Measurements from ENCODE around the gene TMEM18.
"Not testable (repeated sequence)": the region's sequence is repeated elsewhere in the genome, so short reads cannot be mapped to it uniquely, and the experiment has no call there.

The TMEM18 gene

GRCh38 chr2:694906-695510 is 17.8 kb upstream of the TMEM18 start:
- no peak overlapping the region for H3K27ac ChIP-seq
- DNase-seq (ENCODE audit: low read depth, low spot score) = no peak

GRCh38 chr2:694174-694573 is 17.0 kb upstream of the TMEM18 start:
- DNase-seq (ENCODE audit: low read depth, low spot score) = no peak
- H3K27ac ChIP-seq = no peak overlapping the region

DNA sequence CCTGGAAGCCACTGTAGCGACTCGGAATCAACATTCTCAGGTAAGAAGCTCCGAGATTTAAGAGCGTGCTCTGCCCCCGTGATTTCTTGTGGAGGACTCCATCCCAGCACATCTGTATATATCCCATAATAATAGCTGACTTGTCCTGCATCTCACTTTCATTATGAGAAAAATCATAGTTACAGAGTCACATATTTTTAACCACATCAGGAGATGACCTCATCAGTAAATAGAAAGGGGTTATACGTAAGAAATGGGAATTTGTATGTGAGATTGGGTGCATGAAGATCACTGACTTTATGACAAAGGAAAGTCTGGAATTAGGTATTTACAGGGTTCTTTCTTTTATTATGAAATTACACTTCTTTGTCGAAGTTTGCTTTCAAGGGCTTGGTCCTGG is 16.4 kb upstream of the TMEM18 start:
- DNase-seq (ENCODE audit: low read depth, low spot score) = no peak
- no peak overlapping the region for H3K27ac ChIP-seq

GRCh38 chr2:692767-693166 is 15.6 kb upstream of the TMEM18 start:
- no peak overlapping the region for H3K27ac ChIP-seq

GRCh38 chr2:691821-692761 is 14.9 kb upstream of the TMEM18 start:
- no peak overlapping the region for H3K27ac ChIP-seq
- DNase-seq (ENCODE audit: low read depth, low spot score) = no peak

More at GRCh38 chr2:692767-693166, 15.6 kb upstream of the TMEM18 start:
- no peak for DNase-seq (ENCODE audit: low read depth, low spot score)

GRCh38 chr2:690799-691198 is 13.6 kb upstream of the TMEM18 start:
- H3K27ac ChIP-seq = no peak overlapping the region
- DNase-seq (ENCODE audit: low read depth, low spot score) = no peak

DNA sequence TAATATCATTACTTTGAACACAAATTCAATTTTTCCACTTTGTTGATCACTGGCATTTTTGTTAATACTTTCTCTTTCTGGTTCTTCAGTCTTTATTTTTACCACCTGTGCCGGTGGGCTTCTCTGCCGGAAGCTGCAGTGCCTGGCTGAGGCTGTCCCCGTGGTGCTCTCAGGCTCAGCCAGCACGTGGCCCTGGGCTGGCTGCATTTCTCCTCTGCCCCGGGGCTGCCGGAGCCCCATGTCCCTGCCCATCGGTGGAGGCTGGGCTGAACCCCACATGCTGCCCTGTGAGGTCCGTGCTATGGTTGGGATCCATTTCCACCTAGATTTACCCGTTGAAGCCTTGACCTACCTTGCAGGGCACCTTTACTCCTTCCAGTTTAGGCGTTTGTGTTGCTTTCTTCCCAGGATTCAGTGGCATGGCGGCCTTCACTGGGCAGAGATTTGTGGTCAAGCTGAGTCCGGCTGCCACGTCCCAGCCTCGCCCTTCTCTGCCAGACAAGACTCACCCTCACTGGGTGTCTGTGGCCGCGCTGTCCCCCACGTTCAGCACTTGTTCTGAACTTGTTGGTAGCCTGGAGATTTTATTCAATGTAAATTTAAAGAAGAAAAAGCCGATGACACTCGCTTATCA is 12.8 kb upstream of the TMEM18 start:
- no peak for DNase-seq (ENCODE audit: low read depth, low spot score)
- H3K27ac ChIP-seq = no peak overlapping the region

DNA sequence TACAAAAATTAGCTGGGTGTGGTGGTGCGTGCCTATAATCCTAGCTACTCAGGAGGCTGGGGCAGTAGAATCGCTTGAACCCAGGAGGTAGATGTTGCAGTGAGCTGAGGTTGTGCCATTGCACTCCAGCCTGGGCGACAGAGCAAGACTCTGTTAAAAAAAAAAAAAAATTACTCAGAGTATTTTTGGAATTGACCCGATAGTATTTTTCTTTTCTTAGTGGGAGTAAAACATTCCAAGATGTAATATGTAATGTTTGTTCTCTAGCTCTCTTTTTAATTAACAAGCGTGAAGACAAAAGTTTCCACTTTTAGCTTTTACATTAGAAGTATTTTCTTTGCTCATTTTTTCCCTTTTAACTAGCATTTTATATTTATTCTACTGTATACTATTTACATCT is 12.0 kb upstream of the TMEM18 start:
- DNase-seq (ENCODE audit: low read depth, low spot score) = no peak
- no peak overlapping the region for H3K27ac ChIP-seq

DNA sequence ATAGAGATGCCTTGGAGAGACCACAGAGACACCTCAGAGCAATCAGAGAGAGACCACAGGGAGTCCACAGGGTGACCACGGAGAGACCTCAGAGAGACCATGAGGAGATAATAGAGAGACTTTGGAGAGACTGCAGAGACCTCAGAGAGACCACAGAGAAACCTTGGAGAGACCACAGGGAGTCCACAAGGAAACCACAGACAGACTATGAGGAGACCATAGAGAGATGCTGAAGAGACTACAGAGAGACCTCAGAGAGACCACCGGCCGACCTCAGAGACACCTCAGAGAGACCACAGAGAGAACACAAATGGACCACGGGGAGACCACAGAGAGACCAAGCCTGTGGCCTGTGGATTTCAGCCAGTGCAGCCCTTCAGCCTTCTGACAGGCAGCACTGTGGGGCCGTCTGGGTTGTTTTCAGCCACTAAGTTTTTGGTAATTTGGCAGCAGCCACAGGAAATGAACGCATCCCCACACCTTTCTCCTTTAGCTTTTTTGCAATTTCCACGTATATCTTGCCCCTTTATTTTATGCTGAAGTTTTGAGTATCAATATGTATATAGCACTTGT is 11.4 kb upstream of the TMEM18 start:
- H3K27ac ChIP-seq = no peak overlapping the region
- DNase-seq (ENCODE audit: low read depth, low spot score) = no peak

- no peak for DNase-seq (ENCODE audit: low read depth, low spot score)
- no peak overlapping the region for H3K27ac ChIP-seq
Measured at GRCh38 chr2:685421-685820, 8.2 kb upstream of the TMEM18 start.

DNA sequence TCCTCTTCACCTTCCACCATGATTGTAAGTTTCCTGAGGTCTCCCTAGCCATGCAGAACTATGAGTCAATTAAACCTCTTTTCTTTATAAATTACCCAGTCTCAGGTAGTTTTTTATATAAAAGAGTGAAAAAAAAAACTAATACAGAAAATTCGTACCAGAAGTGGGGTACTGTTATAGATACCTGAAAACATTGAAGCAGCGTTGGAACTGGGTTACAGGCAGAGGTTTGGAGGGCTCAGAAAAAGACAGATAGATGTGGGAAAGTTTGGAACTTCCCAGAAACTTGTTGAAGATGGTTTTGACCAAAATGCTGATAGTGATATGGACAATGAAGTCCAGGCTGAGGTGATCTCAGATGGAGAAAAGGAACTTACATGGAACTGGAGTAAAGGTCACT is 7.7 kb upstream of the TMEM18 start:
- DNase-seq (ENCODE audit: low read depth, low spot score); H3K27ac ChIP-seq: not testable (repeated sequence)

GRCh38 chr2:682226-682625 is 5.0 kb upstream of the TMEM18 start:
- DNase-seq (ENCODE audit: low read depth, low spot score) = no peak
- H3K27ac ChIP-seq = no peak overlapping the region

- DNase-seq (ENCODE audit: low read depth, low spot score) = no peak
- H3K27ac ChIP-seq = no peak overlapping the region
Measured at GRCh38 chr2:681312-681711, 4.1 kb upstream of the TMEM18 start.

DNA sequence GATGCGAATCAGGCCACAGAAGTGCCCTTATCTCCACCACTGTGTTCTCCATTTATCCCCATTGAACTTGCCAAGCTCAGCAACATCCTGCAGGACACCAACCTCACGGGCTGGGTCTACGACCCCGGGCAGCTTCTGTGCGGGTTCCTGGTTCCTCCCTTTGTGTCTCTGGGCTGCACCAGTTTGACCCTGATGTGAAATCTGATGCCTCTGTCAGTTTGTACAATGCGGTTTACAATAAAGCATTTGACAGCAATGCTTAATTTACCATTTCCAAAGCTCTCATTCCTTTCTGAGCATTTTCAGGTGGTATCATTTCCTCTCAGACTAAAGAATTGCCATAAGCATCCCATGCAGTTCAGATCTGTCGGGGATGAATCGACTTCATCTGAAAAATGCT is 3.3 kb upstream of the TMEM18 start:
- no peak for DNase-seq (ENCODE audit: low read depth, low spot score)
- no peak overlapping the region for H3K27ac ChIP-seq

DNA sequence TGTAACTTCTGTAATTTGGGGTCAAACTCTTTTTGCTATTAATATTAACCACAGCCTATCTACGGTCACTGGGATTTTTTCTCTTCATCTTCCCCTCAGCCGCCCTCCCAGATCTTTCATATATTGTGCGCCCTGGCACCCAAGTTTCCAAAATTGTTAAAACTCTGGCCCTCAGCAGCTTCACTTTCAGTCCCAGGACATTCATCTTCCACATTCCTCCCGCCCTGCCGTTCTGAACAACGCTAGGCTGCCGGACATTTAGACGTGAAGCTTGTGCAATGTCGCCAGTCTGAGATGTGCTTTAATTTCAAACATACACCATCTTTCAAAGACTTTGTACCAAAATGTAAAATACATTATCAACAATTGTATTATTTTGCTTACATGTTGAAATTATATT is 1.8 kb upstream of the TMEM18 start:
- H3K27ac ChIP-seq = no peak overlapping the region
- DNase-seq (ENCODE audit: low read depth, low spot score) = no peak

- DNase-seq (ENCODE audit: low read depth, low spot score) = no peak
- peak overlapping the region; percentile 94 for H3K27ac ChIP-seq
Measured at GRCh38 chr2:677959-678550, 849 bp upstream of the TMEM18 start.

DNA sequence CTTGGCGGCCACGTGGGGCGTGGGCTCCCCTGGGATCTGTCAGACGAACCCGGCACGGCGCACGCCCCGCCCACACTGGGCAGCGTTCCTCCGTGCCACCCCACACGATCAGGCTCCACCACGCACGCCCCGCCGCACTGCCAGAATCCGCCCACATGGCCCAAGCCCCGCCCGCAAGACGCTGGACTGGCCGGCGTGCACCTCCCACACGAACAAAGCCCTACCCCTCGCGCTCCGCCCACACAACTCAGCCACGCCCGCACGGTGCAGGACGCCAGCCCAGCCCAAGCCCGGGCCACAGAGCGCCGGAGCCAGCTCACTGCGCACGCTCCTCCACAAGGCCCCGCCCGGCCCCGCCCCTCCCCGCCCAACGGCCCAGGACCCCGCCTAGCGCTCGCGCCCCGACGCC is 555 bp downstream of the TMEM18 start:
- peak overlapping the region; percentile 94 for H3K27ac ChIP-seq
- DNase-seq (ENCODE audit: low read depth, low spot score) = peak; percentile 91

DNA sequence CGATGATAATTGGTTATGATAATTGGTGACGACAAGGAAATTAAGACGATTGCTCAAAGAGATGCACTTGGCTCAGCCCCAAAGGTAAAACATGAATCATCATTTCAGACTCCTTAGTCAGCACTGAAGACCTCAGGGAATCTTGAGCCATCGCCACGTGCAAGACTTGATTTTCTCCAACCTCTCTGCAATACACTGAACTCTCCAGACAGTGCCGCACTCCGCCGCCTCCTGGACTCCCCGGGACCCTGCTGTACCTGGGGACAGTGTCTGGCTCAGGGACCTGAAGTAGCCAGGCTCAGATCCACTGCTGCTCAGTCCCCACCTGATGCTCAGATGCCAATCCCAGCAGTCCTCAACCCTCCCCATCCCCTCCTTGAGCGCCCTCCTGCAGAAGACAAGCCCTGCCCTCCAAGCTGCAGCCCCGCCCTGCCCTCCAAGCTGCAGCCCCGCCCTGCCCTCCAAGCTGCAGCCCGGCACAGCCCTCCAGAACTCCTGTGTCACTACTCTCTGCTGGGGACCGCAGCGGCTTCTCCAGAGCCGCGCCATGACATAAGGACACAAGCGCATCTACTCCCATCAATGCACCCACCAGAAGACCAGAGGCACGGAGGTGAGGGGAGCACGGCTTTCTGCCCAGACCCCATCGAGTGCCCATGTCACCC is 1.1 kb downstream of the TMEM18 start:
- peak overlapping the region; percentile 94 for H3K27ac ChIP-seq
- DNase-seq (ENCODE audit: low read depth, low spot score) = peak; percentile 74

GRCh38 chr2:675460-675859 is 1.7 kb downstream of the TMEM18 start:
- no peak for DNase-seq (ENCODE audit: low read depth, low spot score)

GRCh38 chr2:675051-675450 is 2.2 kb downstream of the TMEM18 start:
- no peak overlapping the region for H3K27ac ChIP-seq

More at GRCh38 chr2:675460-675859, 1.7 kb downstream of the TMEM18 start:
- H3K27ac ChIP-seq = peak overlapping the region; percentile 94

More at GRCh38 chr2:675051-675450, 2.2 kb downstream of the TMEM18 start:
- DNase-seq (ENCODE audit: low read depth, low spot score) = no peak
